Ishikawa (cell line): Measurements from ENCODE around the gene BTAF1.

Experiments
- CEBPB ChIP-seq: IDR thresholded peaks from 2 replicates; pipeline ENCODE4 v1.6.1; 2012
- CREB1 ChIP-seq: IDR thresholded peaks from 2 replicates; pipeline ENCODE4 v1.6.1; 2012; ENCODE audit warnings: low read depth
- EGR1 ChIP-seq: IDR thresholded peaks from 2 replicates; pipeline ENCODE4 v1.6.1; 2012
- EP300 ChIP-seq: IDR thresholded peaks from 2 replicates; pipeline ENCODE4 v1.6.1; 2012; ENCODE audit warnings: borderline replicate concordance
- FOXM1 ChIP-seq: IDR thresholded peaks from 2 replicates; pipeline ENCODE4 v1.6.1; 2012; ENCODE audit warnings: low read depth, borderline replicate concordance
- NFIC ChIP-seq: IDR thresholded peaks from 2 replicates; pipeline ENCODE4 v1.6.1; 2012
- RAD21 ChIP-seq: IDR thresholded peaks from 2 replicates; pipeline ENCODE4 v1.6.1; 2012; ENCODE audit warnings: low read depth
- TAF1 ChIP-seq: IDR thresholded peaks from 2 replicates; pipeline ENCODE4 v1.6.1; 2012; ENCODE audit warnings: low read depth, mild to moderate bottlenecking
- TCF12 ChIP-seq: IDR thresholded peaks from 2 replicates; pipeline ENCODE4 v1.6.1; 2012; ENCODE audit warnings: low read depth
- TEAD4 ChIP-seq: IDR thresholded peaks from 2 replicates; pipeline ENCODE4 v1.6.1; 2012
- YY1 ChIP-seq: IDR thresholded peaks from 2 replicates; pipeline ENCODE4 v1.6.1; 2012; ENCODE audit warnings: low read depth
- ZBTB7A ChIP-seq: IDR thresholded peaks from 2 replicates; pipeline ENCODE4 v1.6.1; 2012; ENCODE audit warnings: low read depth
- TF ChIP-seq, protein P1 (sequence below): IDR thresholded peaks from 2 replicates; pipeline ENCODE4 v1.6.1; 2012
- TF ChIP-seq, protein P2 (sequence below): IDR thresholded peaks from 2 replicates; pipeline ENCODE4 v1.6.1; 2012; ENCODE audit warnings: low read depth, mild to moderate bottlenecking
- TF ChIP-seq, protein P3 (sequence below): IDR thresholded peaks from 2 replicates; pipeline ENCODE4 v1.6.1; 2012

BTAF1 gene

DNA sequence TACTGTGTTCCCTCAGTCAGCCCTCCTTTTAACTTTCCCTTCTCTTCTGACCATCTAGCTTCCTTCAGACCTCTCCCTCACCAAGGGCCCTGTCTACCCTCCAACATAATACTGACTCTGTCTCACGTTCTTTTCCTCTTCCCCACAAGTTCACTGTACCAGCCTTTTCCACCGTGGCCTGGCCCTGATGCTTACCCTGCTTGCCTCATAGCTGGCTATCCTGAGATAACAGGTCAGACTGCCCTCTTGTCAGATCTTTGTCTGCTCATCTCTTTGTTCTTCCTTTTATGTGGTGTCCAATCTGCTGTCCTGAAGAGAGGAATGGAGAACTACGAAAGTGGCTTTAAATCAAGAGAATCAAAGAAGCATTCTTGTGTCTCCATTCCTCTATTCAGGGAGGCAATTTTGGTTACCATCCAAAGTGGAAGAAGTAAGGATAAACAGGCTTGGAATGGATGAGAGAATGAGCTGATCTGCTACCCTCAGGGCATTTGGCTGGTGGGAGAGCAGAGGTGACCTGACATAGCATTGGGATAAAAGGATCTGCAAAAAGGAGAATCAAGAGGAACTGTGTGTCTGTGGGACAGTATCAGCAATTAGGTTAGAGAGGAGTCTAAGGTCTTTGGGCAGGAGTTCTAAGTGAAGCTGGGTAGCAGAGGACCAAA lies 8.1 kb downstream of the BTAF1 start:
- TF ChIP-seq EGR1, result no peak
- no peak for TF ChIP-seq RAD21
- no peak for TF ChIP-seq CREB1
- TF ChIP-seq, protein P1, sequence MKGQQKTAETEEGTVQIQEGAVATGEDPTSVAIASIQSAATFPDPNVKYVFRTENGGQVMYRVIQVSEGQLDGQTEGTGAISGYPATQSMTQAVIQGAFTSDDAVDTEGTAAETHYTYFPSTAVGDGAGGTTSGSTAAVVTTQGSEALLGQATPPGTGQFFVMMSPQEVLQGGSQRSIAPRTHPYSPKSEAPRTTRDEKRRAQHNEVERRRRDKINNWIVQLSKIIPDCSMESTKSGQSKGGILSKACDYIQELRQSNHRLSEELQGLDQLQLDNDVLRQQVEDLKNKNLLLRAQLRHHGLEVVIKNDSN, result no peak
- no peak for TF ChIP-seq TEAD4
- no peak for TF ChIP-seq CEBPB
- TF ChIP-seq YY1, result no peak
- TF ChIP-seq FOXM1, result no peak
- no peak for TF ChIP-seq TAF1
- no peak for TF ChIP-seq TCF12
- TF ChIP-seq ZBTB7A, result no peak
- TF ChIP-seq, protein P2, sequence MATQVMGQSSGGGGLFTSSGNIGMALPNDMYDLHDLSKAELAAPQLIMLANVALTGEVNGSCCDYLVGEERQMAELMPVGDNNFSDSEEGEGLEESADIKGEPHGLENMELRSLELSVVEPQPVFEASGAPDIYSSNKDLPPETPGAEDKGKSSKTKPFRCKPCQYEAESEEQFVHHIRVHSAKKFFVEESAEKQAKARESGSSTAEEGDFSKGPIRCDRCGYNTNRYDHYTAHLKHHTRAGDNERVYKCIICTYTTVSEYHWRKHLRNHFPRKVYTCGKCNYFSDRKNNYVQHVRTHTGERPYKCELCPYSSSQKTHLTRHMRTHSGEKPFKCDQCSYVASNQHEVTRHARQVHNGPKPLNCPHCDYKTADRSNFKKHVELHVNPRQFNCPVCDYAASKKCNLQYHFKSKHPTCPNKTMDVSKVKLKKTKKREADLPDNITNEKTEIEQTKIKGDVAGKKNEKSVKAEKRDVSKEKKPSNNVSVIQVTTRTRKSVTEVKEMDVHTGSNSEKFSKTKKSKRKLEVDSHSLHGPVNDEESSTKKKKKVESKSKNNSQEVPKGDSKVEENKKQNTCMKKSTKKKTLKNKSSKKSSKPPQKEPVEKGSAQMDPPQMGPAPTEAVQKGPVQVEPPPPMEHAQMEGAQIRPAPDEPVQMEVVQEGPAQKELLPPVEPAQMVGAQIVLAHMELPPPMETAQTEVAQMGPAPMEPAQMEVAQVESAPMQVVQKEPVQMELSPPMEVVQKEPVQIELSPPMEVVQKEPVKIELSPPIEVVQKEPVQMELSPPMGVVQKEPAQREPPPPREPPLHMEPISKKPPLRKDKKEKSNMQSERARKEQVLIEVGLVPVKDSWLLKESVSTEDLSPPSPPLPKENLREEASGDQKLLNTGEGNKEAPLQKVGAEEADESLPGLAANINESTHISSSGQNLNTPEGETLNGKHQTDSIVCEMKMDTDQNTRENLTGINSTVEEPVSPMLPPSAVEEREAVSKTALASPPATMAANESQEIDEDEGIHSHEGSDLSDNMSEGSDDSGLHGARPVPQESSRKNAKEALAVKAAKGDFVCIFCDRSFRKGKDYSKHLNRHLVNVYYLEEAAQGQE, result no peak
- no peak for TF ChIP-seq NFIC
- TF ChIP-seq, protein P3, sequence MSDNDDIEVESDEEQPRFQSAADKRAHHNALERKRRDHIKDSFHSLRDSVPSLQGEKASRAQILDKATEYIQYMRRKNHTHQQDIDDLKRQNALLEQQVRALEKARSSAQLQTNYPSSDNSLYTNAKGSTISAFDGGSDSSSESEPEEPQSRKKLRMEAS, result no peak
- TF ChIP-seq EP300, result no peak

DNA sequence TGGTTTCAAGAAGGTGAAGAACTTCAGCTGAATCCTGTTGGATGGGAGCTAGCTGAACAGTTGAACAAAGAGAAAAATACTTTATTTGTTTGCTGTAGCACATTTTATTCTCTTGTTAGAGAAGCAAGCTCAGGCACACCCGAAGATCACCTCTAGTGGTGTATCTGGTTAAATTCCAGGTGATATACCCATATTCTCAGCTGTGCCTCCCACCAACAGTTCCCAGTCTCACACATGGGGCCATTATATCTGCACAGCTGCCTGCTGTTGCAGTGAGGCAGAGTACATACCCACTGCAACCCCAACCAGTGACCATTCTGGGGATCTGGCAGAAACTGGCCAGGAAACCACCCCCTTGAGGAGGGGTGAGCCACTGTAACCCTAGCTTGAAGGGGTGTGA lies 9.2 kb downstream of the BTAF1 start:
- TF ChIP-seq TCF12, result no peak
- TF ChIP-seq CREB1, result no peak
- TF ChIP-seq, protein P2, result no peak
- TF ChIP-seq, protein P3, result no peak
- TF ChIP-seq EP300, result no peak
- TF ChIP-seq EGR1, result no peak
- TF ChIP-seq TAF1, result no peak
- no peak for TF ChIP-seq CEBPB
- TF ChIP-seq, protein P1, result no peak
- TF ChIP-seq RAD21, result no peak
- TF ChIP-seq TEAD4, result no peak
- TF ChIP-seq NFIC, result no peak
- TF ChIP-seq YY1, result no peak
- no peak for TF ChIP-seq FOXM1
- no peak for TF ChIP-seq ZBTB7A

DNA sequence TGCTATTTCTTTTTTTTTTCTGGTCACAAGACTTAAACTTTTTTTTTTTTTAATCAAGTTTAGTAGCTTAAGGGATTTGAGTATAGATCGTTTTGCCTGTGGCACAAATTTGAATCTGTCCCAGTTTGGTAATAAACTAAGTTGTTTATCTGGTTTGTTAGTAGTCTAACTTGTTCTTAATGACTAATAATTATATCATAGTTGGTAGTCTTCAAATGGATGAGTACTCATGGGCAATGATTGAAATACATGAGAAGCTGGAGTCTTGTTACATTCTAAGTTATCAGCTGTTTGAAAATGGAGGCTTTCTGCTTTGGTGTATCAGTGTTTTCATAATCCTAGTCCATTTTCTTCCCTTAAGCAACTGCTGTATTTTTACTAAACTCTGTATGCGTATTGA lies 12.3 kb downstream of the BTAF1 start:
- TF ChIP-seq TCF12, result no peak
- TF ChIP-seq, protein P3, result no peak
- no peak for TF ChIP-seq YY1
- TF ChIP-seq, protein P2, result no peak
- no peak for TF ChIP-seq EP300
- TF ChIP-seq RAD21, result no peak
- TF ChIP-seq TAF1, result no peak
- TF ChIP-seq TEAD4, result no peak
- TF ChIP-seq, protein P1, result no peak
- no peak for TF ChIP-seq FOXM1
- no peak for TF ChIP-seq EGR1
- no peak for TF ChIP-seq NFIC
- no peak for TF ChIP-seq CREB1
- TF ChIP-seq CEBPB, result no peak
- TF ChIP-seq ZBTB7A, result no peak

DNA sequence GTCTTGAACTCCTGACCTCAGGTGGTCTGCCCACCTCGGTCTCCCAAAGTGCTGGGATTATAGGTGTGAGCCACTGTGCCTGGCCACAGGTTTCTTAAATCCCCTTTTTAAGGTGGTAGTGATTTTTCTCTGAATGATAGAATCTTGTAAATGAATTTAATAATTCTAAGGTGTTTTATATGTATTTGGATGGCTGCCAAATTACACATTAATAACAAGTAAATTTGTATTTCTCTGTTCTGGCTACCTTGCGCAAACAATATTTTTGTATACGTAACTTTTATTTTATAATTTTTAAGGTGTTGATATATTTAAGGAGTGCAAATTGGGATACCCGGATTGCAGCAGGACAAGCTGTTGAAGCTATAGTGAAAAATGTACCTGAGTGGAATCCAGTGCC lies 16.1 kb downstream of the BTAF1 start:
- TF ChIP-seq ZBTB7A, result no peak
- TF ChIP-seq, protein P1, result no peak
- TF ChIP-seq, protein P3, result no peak
- TF ChIP-seq EGR1, result no peak
- TF ChIP-seq EP300, result no peak
- no peak for TF ChIP-seq CREB1
- no peak for TF ChIP-seq TEAD4
- no peak for TF ChIP-seq NFIC
- TF ChIP-seq, protein P2, result no peak
